Stimulated activated CD8-positive, alpha-beta memory T cell treated with anti-CD3 and anti-CD28 coated beads, Interleukin-4, amount 100 ng/mL, for 48 hours (primary cell): ENCODE data around the gene MEIOSIN.
A peak's percentile ranks its signal among the peaks of the same experiment; 100 is the strongest.
"Not testable (repeated sequence)": the region's sequence is repeated elsewhere in the genome, so short reads cannot be mapped to it uniquely, and the experiment has no call there.

Experiments used
- DNase-seq: peaks from one replicate; pipeline ENCODE4 v3.0.0-alpha.2; 2020

The MEIOSIN gene

DNA sequence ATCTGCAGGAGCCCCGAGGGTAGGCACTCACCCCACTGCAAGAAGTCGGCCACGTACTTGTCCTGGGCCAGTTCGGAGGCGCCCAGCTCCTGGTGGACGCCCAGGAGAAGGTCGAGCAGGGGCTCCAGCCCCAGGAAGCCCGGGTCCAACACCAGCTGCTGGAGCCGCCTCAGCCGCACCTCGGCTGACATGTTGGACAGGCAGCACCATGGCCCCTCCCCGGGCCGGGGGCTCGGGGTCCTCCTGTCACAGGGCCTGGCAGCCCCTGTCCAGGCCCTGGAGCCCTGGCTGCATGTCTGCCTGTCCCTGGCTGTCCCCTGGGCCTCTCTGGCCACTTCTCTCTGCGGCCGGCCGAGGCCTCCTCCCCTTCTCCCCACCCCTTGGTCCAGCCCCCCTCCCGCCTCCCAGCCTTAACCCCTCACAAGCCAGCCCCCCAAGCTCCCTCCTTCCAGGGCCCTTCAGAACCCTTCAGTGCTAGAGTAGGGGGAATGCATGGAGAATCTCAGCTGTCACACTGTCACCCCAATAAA lies 49.0 kb downstream of the MEIOSIN start, which contains the start of gene DMPK:
Gene DMPK, minus strand, starts transcription at position 329 of the 530 bp plus-strand sequence. Its CDS starts 138 bp downstream, at position 191.
- DNase-seq, result no peak

DNA sequence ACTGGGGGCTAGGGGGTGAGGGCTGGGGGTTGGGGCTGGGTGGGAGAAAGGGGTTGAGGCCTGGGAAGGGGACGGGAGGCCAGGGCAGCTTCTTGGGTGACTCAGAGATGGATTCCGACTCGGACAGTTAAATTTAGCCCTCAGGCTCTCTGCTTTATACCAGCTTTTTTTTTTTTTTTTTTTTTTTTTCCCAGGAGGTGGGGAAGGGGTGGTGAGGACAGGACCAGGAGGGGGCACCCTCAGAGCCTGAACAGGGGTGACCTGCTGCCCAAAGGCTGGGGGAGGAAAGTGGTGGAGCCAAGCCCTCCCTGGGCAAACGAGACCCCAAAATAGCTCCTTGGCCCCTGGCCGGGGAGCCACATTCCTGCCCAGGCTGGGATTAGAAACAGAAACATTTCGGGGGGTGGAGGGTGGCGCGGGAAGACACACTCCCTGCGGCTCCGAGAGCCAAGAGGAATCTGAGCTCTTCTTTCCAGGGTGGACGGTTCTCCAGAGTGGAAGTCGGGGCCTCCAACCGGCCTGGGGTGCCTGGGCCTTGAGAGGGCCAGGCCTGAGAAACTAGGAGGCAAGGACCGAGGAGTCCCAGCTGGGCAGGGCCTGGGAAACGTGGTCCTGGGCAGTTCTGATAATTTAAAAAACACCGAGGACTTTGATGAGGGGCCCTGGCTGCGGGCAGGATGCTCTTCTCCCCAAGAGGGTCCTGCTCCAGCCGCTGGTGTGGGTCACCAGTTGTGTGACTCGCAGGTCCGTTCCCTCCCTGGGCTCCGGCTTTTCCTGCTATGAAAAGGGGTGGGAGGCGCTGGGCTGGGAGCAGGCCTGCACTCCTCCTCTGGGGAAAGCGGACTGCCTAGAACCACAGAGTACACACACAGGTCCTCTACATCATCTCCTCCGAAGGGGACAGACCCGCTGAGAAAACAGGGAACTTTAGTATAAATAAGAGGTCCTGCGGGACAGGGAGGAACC lies 49.9 kb downstream of the MEIOSIN start:
- no peak for DNase-seq

DNA sequence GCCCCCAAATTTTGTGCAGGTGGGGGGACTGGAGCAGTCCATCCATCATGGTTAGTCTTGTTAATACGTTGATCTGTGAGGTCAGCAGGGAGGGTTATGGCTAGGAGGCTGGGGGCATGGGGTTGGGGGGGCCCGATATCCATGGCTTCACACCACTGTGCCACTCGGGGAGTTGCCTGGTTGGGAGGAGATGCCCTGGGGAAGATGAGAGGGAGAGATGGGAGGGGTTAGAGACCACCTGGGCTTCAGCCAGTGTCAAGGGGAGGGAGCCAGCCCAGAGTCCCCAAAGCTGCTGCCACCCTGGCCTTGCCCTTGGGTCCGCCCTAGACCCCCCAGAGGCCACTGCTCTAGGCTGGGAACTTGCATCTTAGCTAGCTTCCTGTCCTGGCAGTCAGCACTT lies 50.9 kb downstream of the MEIOSIN start:
- DNase-seq, result no peak

DNA sequence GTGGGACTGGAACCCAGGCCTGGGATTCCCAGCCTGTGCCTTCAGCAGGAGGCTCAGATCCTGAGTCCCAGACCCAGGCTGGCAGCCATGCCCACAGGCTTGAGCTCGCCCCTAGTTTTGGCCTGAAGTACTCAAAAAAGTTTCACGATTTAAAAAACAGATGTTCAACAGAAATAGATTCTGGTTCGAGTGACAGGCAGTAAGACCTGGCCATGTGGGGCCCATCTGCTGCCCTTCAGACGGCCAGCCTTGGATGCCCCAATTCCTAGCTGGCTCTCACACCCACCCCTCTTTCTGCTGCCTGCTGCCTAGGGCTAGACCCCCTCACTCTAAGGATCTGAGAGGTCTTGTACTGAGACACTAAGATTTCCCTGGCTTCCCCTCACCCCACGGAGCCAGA lies 51.9 kb downstream of the MEIOSIN start:
- DNase-seq, result no peak

DNA sequence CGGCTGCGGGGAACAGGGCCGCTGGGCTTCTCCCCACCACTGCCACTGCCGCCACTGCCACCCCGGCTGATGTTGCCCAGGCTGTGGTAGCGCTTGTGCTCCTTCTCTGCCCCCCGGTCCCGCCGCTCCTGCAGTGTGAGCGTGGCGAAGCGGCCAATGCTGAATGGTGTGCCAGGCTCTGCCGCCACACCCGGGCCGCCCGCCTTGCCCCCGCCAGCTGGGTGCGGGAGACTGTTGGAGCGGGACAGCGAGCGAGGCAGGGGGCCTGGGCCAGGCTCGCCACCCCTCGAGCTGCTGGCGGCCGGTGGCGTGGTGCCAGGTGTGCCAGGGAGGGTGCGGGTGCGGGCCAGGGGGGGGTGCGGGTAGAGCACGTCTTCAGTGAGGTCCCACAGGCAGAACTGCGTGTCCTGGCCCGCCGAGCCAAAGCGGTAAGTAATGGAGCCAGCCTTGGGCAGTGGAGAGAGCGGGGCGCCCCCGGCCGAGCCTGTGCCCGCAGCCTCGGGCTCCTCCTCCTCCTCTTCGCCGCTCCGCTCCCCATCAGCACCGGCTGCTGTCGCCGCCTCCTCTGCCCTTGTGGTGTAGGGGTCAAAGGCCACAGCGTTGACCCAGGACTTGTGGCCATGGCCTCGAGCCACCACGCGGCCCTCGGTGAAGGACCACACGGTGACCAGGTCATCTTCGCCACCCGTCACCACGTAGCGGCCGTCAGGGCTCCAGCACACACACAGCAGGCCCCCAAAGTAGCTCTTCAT lies 52.7 kb downstream of the MEIOSIN start:
- DNase-seq, result no peak

DNA sequence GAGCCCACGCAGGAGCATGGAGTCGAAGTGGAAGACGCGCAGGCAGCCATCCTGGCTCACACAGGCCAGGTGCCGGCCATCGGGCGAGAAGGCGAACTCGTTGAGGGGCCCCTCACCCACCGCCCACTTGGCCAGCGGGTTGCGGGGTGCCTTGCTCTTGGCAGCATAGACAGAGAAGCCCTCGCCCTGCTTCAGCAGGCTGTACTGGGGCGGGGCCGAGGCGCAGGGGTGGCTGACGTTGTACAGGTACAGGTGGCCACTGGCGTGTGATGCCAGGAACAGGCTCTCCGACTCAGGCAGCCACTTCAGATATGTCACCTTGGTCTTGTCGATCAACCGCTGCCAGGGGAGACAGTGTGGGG lies 53.3 kb downstream of the MEIOSIN start:
- DNase-seq, result no peak

DNA sequence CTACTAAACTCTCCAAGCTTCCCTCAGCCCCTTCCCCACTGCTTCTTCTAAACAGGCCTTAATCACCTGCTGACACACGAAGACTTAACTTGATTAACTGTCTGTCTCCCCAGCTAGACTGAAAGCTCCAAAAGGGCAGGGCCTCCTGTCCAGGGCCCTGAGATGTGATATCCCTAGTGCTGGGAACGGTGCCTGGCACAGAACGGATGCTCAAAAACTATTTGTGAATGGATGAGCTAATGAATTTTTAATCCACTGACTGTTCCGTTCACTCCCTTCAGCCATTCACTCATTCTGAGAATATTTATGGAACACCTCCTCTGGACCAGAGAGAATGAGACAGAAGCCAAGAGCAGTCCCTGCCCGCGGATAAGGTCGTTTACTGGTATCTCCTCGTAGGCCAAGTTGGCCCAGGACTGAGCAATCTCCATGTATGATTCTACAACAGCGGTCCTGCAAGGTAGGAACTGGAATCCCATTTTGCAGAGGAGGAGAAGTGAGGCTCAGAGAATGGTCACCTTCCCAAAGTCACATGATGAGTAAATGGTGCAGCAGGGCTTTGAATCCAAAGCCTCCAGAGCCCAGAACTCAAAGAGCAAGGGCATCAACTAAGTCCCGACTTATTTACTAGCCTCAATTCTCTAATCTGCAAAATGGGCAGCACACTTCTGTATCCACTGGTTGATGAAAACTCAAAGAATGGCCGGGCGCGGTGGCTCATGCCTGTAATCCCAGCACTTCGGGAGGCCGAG lies 56.0 kb downstream of the MEIOSIN start:
- DNase-seq, result no peak

DNA sequence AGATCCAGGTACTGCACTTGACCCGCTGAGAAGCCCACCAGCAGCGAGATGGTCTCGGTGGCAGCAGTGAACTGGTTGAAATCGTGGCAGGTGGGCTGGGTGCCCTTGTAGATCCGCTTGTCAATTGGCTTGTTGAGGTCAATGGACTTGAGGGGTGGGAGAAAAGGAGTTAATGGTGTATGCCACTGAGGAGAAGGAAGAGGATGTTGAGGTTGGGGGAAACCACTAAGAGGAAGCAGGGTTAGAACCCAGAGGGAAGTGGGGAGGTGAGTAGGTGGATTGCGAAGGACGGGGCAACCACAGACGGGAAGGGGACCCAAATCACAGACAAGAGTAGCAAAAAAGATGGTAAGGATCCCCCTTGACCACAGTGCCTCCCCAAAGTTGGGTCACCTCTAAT lies 57.7 kb downstream of the MEIOSIN start:
- peak; percentile 46 for DNase-seq

DNA sequence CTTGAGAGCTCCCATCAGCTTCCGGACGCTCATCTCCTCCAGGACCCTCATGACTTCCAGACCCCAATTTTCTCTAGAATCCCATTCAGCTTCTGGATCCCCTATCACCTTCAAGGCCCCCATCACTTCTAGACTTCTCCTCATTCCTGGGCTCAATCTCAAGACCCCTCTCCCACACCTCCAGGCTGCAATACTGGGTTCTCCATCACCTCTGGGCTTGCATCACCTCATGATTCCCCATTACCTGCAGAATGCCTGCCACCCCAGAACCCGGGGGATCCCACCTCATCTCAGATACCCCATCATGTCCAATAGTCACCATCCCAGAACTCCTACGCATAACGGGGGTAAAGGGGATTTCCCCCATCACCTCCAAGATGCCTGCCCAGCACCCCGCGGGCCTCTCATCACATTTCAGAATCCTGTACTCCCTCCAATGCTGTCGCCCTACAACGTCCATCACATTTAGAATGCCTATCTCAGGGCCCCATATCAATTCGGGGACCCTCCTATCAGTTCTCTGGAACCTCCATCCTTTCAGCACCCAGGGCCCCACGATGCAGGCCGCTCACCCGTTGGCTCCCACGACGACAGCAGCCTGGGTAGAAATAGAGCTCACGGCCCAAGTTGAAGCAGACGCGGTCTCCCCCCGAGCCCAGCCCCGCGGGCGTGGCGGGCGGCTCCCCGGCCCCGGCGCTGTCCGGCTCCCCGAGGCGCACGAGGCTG lies 58.7 kb downstream of the MEIOSIN start:
- DNase-seq, result peak; percentile 54

DNA sequence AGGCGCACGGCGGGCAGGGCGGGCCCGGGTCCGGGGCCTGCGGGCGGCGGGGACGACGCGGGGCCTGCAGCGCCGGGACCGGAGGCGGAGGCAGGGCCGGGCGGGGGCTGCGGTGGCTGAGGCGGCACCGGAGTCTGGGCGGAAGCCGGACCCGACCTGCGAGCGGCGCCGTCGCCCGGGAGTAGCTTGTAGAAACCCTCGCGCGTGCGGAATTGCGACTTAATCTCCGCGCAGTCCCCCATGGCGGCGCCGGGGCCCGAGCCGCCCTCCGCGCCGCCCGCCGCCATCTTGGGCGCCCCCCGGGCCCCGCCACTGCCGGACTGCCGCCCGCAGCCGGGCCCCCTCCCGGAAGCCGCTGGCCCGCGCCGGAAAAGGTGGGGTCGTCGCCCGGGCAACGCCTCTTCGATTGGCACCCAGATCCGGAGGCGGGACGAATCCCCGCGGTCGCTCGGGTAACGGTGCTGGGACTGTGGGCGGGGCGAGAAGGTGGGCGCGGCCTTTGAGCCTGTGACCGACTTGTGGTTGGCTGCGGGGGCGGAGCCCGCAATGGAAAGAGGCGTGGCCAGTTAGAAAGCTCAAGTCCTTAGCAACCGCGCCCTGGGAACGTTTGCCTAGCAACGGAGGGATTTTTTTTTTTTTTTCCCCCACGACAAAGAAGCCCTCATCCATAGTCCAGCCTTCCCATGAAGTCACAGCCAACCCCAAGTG lies 59.4 kb downstream of the MEIOSIN start, which contains the start of gene DMWD:
Gene DMWD, minus strand, starts transcription at position 376 of the 708 bp plus-strand sequence. Its CDS starts 89 bp downstream, at position 287.
- peak; percentile 100 for DNase-seq

DNA sequence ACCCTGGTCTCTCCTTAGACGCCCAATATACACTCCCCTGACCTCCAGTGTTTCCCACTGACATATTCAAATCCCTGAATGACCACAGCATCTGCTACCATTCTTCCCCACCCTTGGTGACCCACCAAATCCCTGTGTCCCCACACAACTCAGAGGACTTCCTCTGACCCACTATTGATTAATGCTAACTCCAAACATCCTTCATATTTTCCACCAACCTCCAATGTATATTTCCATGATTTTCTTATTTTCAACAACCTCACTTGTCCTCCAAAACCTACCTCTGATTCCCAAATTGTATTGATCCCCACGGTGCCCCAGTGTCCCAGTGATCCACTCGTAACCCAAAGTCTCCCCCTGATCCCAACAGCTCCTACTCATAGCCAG lies 59.9 kb downstream of the MEIOSIN start:
- DNase-seq, result no peak

DNA sequence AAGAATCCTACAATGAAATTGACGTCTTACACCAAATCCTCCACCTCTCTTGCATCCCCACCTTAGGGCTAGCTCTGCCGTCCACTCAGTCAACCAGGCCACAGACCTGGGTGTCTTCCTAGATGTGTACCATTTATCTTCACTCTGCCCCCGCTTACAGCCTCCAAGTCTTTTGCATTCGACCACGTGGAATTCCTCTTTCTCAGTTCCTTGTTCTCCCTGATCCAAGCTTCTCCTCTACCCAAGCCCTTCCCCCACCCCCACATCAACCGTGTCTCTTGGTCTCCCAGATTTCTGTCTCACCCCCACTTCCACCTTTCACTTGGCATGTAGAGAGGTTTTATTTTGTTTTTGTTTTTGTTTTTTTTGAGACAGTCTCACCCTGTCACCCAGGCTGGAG lies 60.6 kb downstream of the MEIOSIN start:
- no peak for DNase-seq

DNA sequence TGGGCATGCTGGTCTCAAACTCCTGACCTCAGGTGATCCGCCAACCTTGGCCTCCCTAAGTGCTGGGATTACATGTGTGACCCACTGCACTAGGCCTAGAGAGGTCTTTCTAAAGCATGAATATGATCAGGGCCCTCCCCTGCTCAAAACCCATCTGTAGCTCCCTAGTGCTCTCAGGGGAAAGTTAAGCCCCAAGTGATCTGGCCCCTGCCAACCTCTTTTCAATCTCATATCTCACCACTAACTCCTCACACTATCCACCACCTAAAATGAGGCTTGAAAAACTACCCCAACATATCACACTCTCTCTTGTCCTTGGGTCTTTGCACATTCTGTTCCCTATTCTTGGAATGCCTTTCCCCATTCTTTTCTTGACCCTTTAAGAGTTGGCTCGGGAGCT lies 61.4 kb downstream of the MEIOSIN start:
- DNase-seq, result no peak

DNA sequence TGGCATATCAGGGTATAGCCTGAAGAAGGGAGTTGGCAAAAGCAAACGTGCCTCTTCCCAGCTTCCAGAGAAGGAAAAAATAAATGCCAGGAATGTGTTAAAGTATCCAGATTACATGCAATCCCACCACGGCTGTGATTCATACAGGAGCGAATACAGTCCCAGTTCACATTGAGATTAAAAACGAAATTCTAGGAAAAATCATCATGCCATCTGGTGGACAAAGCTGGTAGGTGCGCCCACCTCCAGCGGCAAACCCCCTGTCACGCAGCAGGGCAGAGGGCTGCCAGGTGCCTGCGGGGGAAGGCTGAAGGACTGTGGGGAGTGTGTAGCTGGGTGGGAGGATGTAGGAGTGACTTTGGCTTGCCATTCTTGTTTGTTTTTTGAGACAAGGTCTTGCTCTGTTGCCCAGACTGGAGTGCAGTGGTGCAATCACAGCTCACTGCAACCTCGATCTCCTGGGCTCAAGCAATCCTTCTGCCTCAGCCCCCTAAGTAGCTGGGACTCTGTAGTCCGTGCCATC lies 65.8 kb downstream of the MEIOSIN start:
- peak; percentile 76 for DNase-seq

DNA sequence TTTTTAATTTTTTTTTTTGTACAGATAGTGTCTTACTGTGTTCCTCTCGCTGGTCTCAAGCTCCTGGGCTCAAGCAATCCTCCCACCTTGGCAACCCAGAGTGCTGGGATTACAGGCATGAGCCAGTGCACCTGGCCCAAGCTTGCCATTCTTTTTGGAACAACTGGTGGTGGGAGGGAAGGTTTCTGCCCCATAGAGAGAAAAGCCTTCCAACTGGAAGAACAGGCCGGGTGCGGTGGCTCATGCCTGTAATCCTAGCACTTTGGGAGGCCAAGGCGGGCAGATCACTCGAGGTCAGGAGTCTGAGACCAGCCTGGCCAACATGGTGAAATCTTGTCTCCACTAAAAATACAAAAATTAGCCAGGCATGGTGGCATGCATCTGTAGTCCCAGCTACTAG lies 66.3 kb downstream of the MEIOSIN start:
- DNase-seq, result not testable (repeated sequence)

DNA sequence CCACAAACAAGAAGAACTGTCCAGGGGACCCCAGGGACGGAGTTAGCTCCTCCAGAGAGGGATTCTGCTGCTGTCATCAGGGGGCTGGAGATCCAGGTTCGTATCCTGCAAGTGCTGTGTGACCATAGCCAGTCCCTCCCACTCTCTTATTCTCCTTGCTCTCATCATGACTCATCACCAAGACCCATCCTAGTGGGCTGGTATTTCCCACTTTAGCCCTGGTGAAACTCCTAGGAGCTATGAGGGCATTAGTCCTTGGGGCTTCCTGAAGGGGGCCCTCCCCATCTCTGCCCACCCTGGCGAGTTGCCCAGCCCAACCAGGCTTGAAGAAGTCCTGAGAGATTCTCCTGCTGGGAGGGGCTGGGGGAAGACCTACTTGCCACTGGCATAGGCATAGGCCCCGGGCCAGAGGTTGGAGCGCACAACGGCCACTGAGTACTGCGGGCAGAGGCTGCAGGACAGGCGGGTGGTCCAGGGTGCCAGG lies 66.9 kb downstream of the MEIOSIN start:
- no peak for DNase-seq

DNA sequence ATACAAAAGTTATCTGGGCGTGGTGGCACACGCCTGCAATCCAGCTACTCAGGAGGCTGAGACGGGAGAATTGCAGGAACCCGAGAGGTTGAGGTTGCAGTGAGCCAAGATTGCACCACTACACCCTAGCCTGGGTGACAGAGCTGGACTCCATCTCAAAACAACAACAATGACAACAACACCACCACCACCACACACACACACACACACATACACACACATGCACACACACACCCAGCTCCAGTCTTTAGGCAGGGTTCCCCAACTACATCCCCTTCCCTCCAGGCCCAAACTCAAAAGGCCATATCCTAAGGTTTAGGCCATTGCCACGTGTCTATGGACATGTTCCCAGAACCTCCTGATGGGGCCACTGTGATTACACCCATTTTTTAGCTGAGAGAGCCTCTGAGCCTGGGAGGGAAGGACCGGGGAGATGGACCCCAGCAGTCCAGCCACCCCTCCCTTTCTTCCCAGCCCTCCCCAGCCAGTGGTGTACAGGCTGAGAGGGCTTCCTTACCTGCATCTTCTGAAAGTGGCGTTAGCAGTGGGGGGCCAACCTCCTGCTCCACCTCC lies 68.5 kb downstream of the MEIOSIN start:
- DNase-seq, result no peak

DNA sequence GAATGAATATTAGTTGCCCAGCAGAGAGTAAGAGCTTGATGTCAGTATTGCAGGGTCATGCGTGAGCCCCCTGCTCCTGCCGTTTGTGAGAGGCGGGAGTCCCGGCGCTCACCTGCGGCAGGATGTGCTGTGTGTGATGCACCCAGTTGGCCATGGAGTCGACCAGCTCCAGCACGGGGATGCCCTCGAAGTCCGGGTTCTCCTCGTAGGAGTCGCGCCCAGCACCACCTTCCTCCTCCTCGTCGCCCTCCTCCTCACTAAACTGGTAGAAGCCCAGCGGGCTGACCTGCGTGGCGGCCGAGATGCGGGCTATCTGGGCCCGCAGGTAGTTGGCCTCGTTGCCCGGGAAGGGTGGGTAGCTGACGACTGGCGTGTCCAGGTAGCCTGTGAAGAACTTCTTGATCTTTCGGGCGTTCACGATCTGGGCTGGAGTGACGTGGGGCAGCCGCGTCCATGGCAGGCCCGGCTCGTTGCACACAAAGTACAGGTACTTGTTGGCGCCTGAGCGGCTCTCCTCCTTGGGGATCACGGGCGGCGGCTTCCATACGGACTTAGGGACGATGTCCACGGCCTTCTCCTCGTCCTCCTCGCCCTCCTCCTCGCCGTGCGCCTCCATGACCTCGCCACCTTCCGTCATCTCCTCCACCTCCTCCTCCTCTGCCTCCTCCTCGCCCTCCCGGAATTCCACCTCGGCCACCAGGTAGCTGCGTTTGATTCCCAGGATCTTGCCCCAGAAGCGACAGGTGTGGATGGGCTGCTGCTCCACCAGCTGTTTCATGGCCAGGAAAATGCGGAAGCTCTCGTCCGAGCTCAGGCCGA lies 71.1 kb downstream of the MEIOSIN start:
- DNase-seq, result no peak

DNA sequence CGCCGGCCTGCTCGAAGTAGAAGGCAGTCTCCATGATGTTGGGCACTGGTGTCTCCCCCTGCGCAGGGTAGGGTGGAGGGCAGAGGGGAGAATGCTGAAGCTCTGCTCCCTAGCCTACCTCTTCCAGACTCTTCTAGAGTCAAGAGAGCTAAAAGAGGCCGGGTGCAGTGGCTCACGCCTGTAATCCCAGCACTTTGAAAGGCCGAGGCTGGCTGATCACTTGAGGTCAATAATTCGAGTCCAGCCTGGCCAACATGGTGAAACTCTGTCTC lies 71.7 kb downstream of the MEIOSIN start:
- no peak for DNase-seq

DNA sequence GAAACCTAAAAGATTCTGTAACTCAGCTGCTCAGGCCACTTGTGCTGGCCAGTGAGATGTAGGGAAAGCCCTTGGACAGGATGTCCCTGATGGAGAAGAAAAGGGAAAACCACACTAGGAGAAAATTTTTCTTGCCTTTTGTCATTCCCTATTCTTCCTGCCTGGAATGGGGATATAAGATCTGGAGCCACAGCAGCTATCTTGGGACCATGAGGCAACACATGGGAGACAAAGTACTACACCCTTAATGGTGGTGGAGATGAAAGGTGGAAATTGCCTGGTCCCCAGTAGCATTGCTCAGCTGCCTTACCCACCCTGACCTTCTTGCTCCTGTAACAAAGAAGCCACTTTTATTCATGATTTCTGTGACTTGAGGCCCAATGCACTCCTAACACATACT lies 72.5 kb downstream of the MEIOSIN start:
- no peak for DNase-seq
